Neuronal stem cell (in vitro differentiated cells): ENCODE data around the gene CLCA1.

Experiments
- DNase-seq: peaks from one replicate; pipeline ENCODE4 v3.0.0-alpha.2; 2013; ENCODE audit warnings: low spot score
- H2AFZ ChIP-seq: one replicate; pipeline ENCODE4 v1.6.1; 2013; ENCODE audit warnings: mild to moderate bottlenecking, low read length, inconsistent platforms
- H2AK5ac ChIP-seq: 2 replicates; pipeline ENCODE4 v1.6.1; 2013; ENCODE audit warnings: low read depth, mild to moderate bottlenecking, inconsistent platforms, low read length, moderate library complexity, mixed read lengths
- H2BK120ac ChIP-seq: 2 replicates; pipeline ENCODE4 v1.6.1; 2013; ENCODE audit warnings: low read depth, mild to moderate bottlenecking, inconsistent platforms, low read length, moderate library complexity, mixed read lengths
- H2BK12ac ChIP-seq: one replicate; pipeline ENCODE4 v1.6.1; 2013; ENCODE audit warnings: low read length, inconsistent platforms
- H2BK15ac ChIP-seq: 2 replicates; pipeline ENCODE4 v1.6.1; 2013; ENCODE audit warnings: mild to moderate bottlenecking, low read length, inconsistent platforms, mixed read lengths
- H2BK5ac ChIP-seq: one replicate; pipeline ENCODE4 v1.6.1; 2013; ENCODE audit warnings: inconsistent platforms, mild to moderate bottlenecking, low read length, moderate library complexity
- H3K14ac ChIP-seq: one replicate; pipeline ENCODE4 v1.6.1; 2013; ENCODE audit warnings: low read length, inconsistent platforms
- H3K18ac ChIP-seq: 2 replicates; pipeline ENCODE4 v1.6.1; 2013; ENCODE audit warnings: low read length, inconsistent platforms
- H3K23ac ChIP-seq: 2 replicates; pipeline ENCODE4 v1.6.1; 2013; ENCODE audit warnings: low read depth, mild to moderate bottlenecking, mixed read lengths, low read length, inconsistent platforms; ENCODE audit not compliant: poor library complexity
- H3K27ac ChIP-seq: replicated peaks from 3 replicates; pipeline ENCODE4 v1.5.1; 2013; ENCODE audit warnings: low read length, inconsistent platforms
- H3K27me3 ChIP-seq, 3 experiments: 2 replicates each; pipeline ENCODE4 v1.6.1; 2013; ENCODE audit warnings: low read length in 3 of 3, mild to moderate bottlenecking in 2 of 3, inconsistent platforms in 1 of 3, low read depth in 1 of 3, mixed read lengths in 1 of 3, moderate library complexity in 1 of 3; ENCODE audit not compliant: control insufficient read depth in 3 of 3, insufficient read depth in 3 of 3
- H3K36me3 ChIP-seq, 2 donors: replicated peaks in 1 of 2; 2 replicates each; pipeline ENCODE4 v1.6.1; 2013; ENCODE audit warnings: low read length in 2 of 2; ENCODE audit not compliant: control insufficient read depth in 2 of 2, insufficient read depth in 2 of 2
- H3K4ac ChIP-seq: 2 replicates; pipeline ENCODE4 v1.6.1; 2013; ENCODE audit warnings: inconsistent platforms, mild to moderate bottlenecking, low read length, moderate library complexity
- H3K4me1 ChIP-seq, 2 donors: 1 replicate in 1 of 2; 2 replicates in 1 of 2; pipeline ENCODE4 v1.6.1; 2013; ENCODE audit warnings: low read length in 2 of 2, low read depth in 1 of 2; ENCODE audit not compliant: control insufficient read depth in 2 of 2, insufficient read depth in 1 of 2
- H3K4me2 ChIP-seq: one replicate; pipeline ENCODE4 v1.6.1; 2013; ENCODE audit warnings: mild to moderate bottlenecking, low read length, inconsistent platforms; ENCODE audit not compliant: insufficient read depth, poor library complexity, severe bottlenecking
- H3K4me3 ChIP-seq, 2 donors: 2 replicates each; pipeline ENCODE4 v1.5.1; 2013; ENCODE audit warnings: low read length in 2 of 2, mild to moderate bottlenecking in 2 of 2, inconsistent platforms in 1 of 2, moderate library complexity in 1 of 2
- H3K79me1 ChIP-seq: one replicate; pipeline ENCODE4 v1.6.1; 2013; ENCODE audit warnings: low read depth, mild to moderate bottlenecking, inconsistent platforms, low read length, moderate library complexity
- H3K9ac ChIP-seq: one replicate; pipeline ENCODE4 v1.6.1; 2013; ENCODE audit warnings: mild to moderate bottlenecking, low read depth, low read length, inconsistent platforms; ENCODE audit not compliant: poor library complexity
- H3K9me3 ChIP-seq, 2 donors: replicated peaks in 1 of 2; 2 replicates each; pipeline versions ENCODE3 to v1.6.1; 2013; ENCODE audit warnings: low read length in 2 of 2, mild to moderate bottlenecking in 2 of 2, inconsistent platforms in 1 of 2, low read depth in 1 of 2, mixed read lengths in 1 of 2, moderate library complexity in 1 of 2; ENCODE audit not compliant: control insufficient read depth in 2 of 2, insufficient read depth in 1 of 2
- H4K8ac ChIP-seq: one replicate; pipeline ENCODE4 v1.6.1; 2013; ENCODE audit warnings: low read depth, mild to moderate bottlenecking, inconsistent platforms, low read length, moderate library complexity
- H4K91ac ChIP-seq: one replicate; pipeline ENCODE4 v1.6.1; 2013; ENCODE audit warnings: low read length, low read depth, mild to moderate bottlenecking, inconsistent platforms; ENCODE audit not compliant: poor library complexity
- WGBS, 2 donors: extraction: QIAGEN DNeasy Blood & Tissue Kit; methylation state at CpG; one replicate each; pipeline ENCODE4 v1.1.7; 2013; ENCODE audit warnings: missing lambda C conversion rate in 2 of 2, mixed read lengths in 1 of 2; ENCODE audit not compliant: insufficient read length in 2 of 2, insufficient replicate concordance in 1 of 2; ENCODE audit errors: extremely low coverage in 2 of 2; 5-methylcytosine and 5-hydroxymethylcytosine counted together

CLCA1 gene

GRCh38 chr1:86466986-86467385 lies 1.7 kb upstream of the CLCA1 start:
- H3K18ac ChIP-seq = no peak overlapping the region
- no peak overlapping the region for H3K23ac ChIP-seq

GRCh38 chr1:86470859-86471258 lies 2.1 kb downstream of the CLCA1 start:
- H3K4me1 ChIP-seq = no peaks in the 10 kb centered on the region
- no peak overlapping the region for H4K8ac ChIP-seq
- H3K27me3 ChIP-seq = no peaks in the 10 kb centered on the region
- no peak overlapping the region for H3K9ac ChIP-seq
- H2BK15ac ChIP-seq = no peak overlapping the region
- no peak overlapping the region for H2BK5ac ChIP-seq
- no peak overlapping the region for H4K91ac ChIP-seq
- H3K9me3 ChIP-seq = peaks cover 0 to 2% of the 10 kb centered on the region in 2 donors
- WGBS, 2 donors = no CpG with 5 or more reads among the region's 10 CpGs
- no peak overlapping the region for H3K27ac ChIP-seq
- H3K23ac ChIP-seq = no peak overlapping the region
- H3K4me3 ChIP-seq = no peak overlapping the region
- no peak overlapping the region for H2AK5ac ChIP-seq
- H3K14ac ChIP-seq = no peak overlapping the region
- no peak overlapping the region for H3K4me2 ChIP-seq
- peak overlapping the region; percentile 44 for H3K18ac ChIP-seq
- DNase-seq = no peak
- H2BK120ac ChIP-seq = no peak overlapping the region
- H2BK12ac ChIP-seq = no peak overlapping the region
- no peak overlapping the region for H3K4ac ChIP-seq
- no peaks in the 10 kb centered on the region for H3K36me3 ChIP-seq
- no peaks in the 10 kb centered on the region for H3K79me1 ChIP-seq
- H2AFZ ChIP-seq = no peak overlapping the region

More at GRCh38 chr1:86466986-86467385, 1.7 kb upstream of the CLCA1 start:
- DNase-seq = no peak
- H4K91ac ChIP-seq = no peak overlapping the region
- no peak overlapping the region for H3K27ac ChIP-seq
- no peak overlapping the region for H3K4me3 ChIP-seq
- no peak overlapping the region for H4K8ac ChIP-seq
- no peak overlapping the region for H2BK5ac ChIP-seq
- peaks cover 0 to 2% of the 10 kb centered on the region in 2 donors for H3K9me3 ChIP-seq
- no CpG with 5 or more reads among the region's 4 CpGs for WGBS, 2 donors
- H2BK120ac ChIP-seq = no peak overlapping the region
- H3K27me3 ChIP-seq = no peaks in the 10 kb centered on the region
- H3K4ac ChIP-seq = no peak overlapping the region
- H3K4me1 ChIP-seq = no peaks in the 10 kb centered on the region
- no peaks in the 10 kb centered on the region for H3K36me3 ChIP-seq
- H2BK12ac ChIP-seq = no peak overlapping the region
- H3K14ac ChIP-seq = no peak overlapping the region
- H2AFZ ChIP-seq = no peak overlapping the region
- H2AK5ac ChIP-seq = no peak overlapping the region
- no peak overlapping the region for H3K4me2 ChIP-seq
- H3K9ac ChIP-seq = no peak overlapping the region
- H2BK15ac ChIP-seq = no peak overlapping the region
- no peaks in the 10 kb centered on the region for H3K79me1 ChIP-seq

- Histone ChIP-seq H3K27me3 (no peaks in the 10 kb centered on the region), H3K14ac (no peak overlapping the region), H3K18ac (no peak overlapping the region), H3K4me2 (no peak overlapping the region), H3K36me3 (no peaks in the 10 kb centered on the region), H3K23ac (no peak overlapping the region), H3K4me1 (no peaks in the 10 kb centered on the region), H3K9ac (no peak overlapping the region), H2BK15ac (no peak overlapping the region), H4K91ac (no peak overlapping the region), H3K9me3 (peaks cover 0 to 2% of the 10 kb centered on the region in 2 donors), H4K8ac (no peak overlapping the region), H3K79me1 (no peaks in the 10 kb centered on the region), H2BK5ac (no peak overlapping the region), H2BK12ac (no peak overlapping the region), H2BK120ac (no peak overlapping the region), H3K4me3 (no peak overlapping the region), H2AK5ac (no peak overlapping the region), H3K27ac (no peak overlapping the region), H3K4ac (no peak overlapping the region), H2AFZ (no peak overlapping the region)
- DNase-seq = no peak
These were observed 2.6 kb downstream of the CLCA1 start for GRCh38 chr1:86471291-86471690.

- Histone ChIP-seq H4K8ac (no peak overlapping the region), H3K9me3 (no peaks in the 10 kb centered on the region), H2BK15ac (no peak overlapping the region), H2AFZ (no peak overlapping the region), H3K23ac (no peak overlapping the region), H3K4me3 (no peak overlapping the region), H3K14ac (no peak overlapping the region), H2AK5ac (no peak overlapping the region), H4K91ac (no peak overlapping the region), H3K27me3 (no peaks in the 10 kb centered on the region), H3K4me1 (no peaks in the 10 kb centered on the region), H3K4ac (no peak overlapping the region), H3K4me2 (no peak overlapping the region), H3K9ac (no peak overlapping the region), H2BK12ac (no peak overlapping the region), H2BK120ac (no peak overlapping the region), H3K79me1 (no peaks in the 10 kb centered on the region), H3K27ac (no peak overlapping the region), H2BK5ac (no peak overlapping the region), H3K18ac (no peak overlapping the region), H3K36me3 (no peaks in the 10 kb centered on the region)
- no peak for DNase-seq
- no CpG with 5 or more reads among the region's 4 CpGs for WGBS, 2 donors
These were observed 3.4 kb downstream of the CLCA1 start for GRCh38 chr1:86472152-86472551.
